IMR-90 (cell line): ENCODE measurements around the gene CENPX. TPM values are rescaled to one million over a fixed set of nuclear protein-coding genes. Genes with fewer than 3 reads are reported as not detected.

ENCODE experiments used
- ATAC-seq: fragments of 200-7000 bp; cut with Tn5 transposase; 2 replicates; pipeline ENCODE4 v1.9.1; 2020; ENCODE audit warnings: low read depth, mild to moderate bottlenecking, moderate library complexity
- BruUV-seq: library from RNA; stranded (reverse); fragments of 400-500 nt; replicated peaks from 2 replicates; lab custom pipeline; 2021; lab: Mats Ljungman, UMichigan
- CTCF ChIA-PET: fragments of 300-600 bp; formaldehyde crosslinking; extraction: SDS; loops from one replicate; lab custom pipeline; 2021; ENCODE audit warnings: antibody characterized with exemption; lab: Yijun Ruan, JAX
- POLR2A ChIA-PET: fragments of 300-600 bp; sonication (Branson Sonifier 250); formaldehyde crosslinking; loops from one replicate; lab custom pipeline; 2022; ENCODE audit warnings: antibody characterized with exemption; ENCODE audit not compliant: unreplicated experiment; lab: Charles Lee
- DNase-seq: peaks from one replicate; pipeline ENCODE4 v3.0.0; 2013
- H2AFZ ChIP-seq: replicated peaks from 2 replicates; pipeline ENCODE3; 2013; ENCODE audit warnings: low read length, mild to moderate bottlenecking; ENCODE audit not compliant: poor library complexity
- H2AK5ac ChIP-seq: 2 replicates; pipeline ENCODE4 v1.6.1; 2013; ENCODE audit warnings: low read depth, low read length, inconsistent platforms
- H2AK9ac ChIP-seq: replicated peaks from 2 replicates; pipeline ENCODE3; 2013; ENCODE audit warnings: mild to moderate bottlenecking, low read depth, low read length, moderate library complexity; ENCODE audit not compliant: poor library complexity
- H2BK120ac ChIP-seq: 2 replicates; pipeline ENCODE4 v1.6.1; 2013; ENCODE audit warnings: low read depth, low read length, inconsistent platforms
- H2BK15ac ChIP-seq: 3 replicates; pipeline ENCODE4 v1.6.1; 2013; ENCODE audit warnings: low read depth, low read length, inconsistent platforms
- H2BK20ac ChIP-seq: 2 replicates; pipeline ENCODE4 v1.6.1; 2013; ENCODE audit warnings: low read depth, mild to moderate bottlenecking, inconsistent platforms, low read length, moderate library complexity
- H2BK5ac ChIP-seq: 2 replicates; pipeline ENCODE4 v1.6.1; 2013; ENCODE audit warnings: mild to moderate bottlenecking, low read depth, low read length, inconsistent platforms; ENCODE audit not compliant: poor library complexity, severe bottlenecking
- H3K14ac ChIP-seq: replicated peaks from 2 replicates; pipeline ENCODE4 v1.6.1; 2013; ENCODE audit warnings: low read depth, low read length, inconsistent platforms
- H3K18ac ChIP-seq: 2 replicates; pipeline ENCODE4 v1.6.1; 2013; ENCODE audit warnings: low read depth, low read length, control low read depth
- H3K23ac ChIP-seq: 2 replicates; pipeline ENCODE4 v1.6.1; 2013; ENCODE audit warnings: low read depth, low read length, inconsistent platforms
- H3K27ac ChIP-seq: 2 replicates; pipeline ENCODE4 v1.5.1; 2013; ENCODE audit warnings: mild to moderate bottlenecking, control low read depth, low read length; ENCODE audit not compliant: insufficient read depth
- H3K27me3 ChIP-seq: 2 replicates; pipeline ENCODE4 v1.6.1; 2013; ENCODE audit warnings: low read length; ENCODE audit not compliant: control insufficient read depth, insufficient read depth
- H3K36me3 ChIP-seq: 2 replicates; pipeline ENCODE4 v1.6.1; 2013; ENCODE audit warnings: low read length, mixed read lengths; ENCODE audit not compliant: control insufficient read depth, insufficient read depth
- H3K4ac ChIP-seq: 2 replicates; pipeline ENCODE4 v1.6.1; 2013; ENCODE audit warnings: low read depth, low read length, inconsistent platforms
- H3K4me1 ChIP-seq: 2 replicates; pipeline ENCODE4 v1.6.1; 2013; ENCODE audit warnings: low read length, mixed read lengths; ENCODE audit not compliant: control insufficient read depth, insufficient read depth
- H3K4me2 ChIP-seq: 2 replicates; pipeline ENCODE4 v1.6.1; 2013; ENCODE audit warnings: low read depth, mild to moderate bottlenecking, control low read depth, low read length, moderate library complexity
- H3K4me3 ChIP-seq: 2 replicates; pipeline ENCODE4 v1.5.1; 2013; ENCODE audit warnings: low read depth, mild to moderate bottlenecking, control low read depth, low read length, moderate library complexity; ENCODE audit not compliant: insufficient read depth
- H3K56ac ChIP-seq: 2 replicates; pipeline ENCODE4 v1.6.1; 2013; ENCODE audit warnings: low read length, inconsistent platforms; ENCODE audit not compliant: insufficient read depth; ENCODE audit errors: extremely low read depth
- H3K79me1 ChIP-seq, 2 experiments: 2 replicates each; pipeline ENCODE4 v1.6.1; 2013; ENCODE audit warnings: low read length in 2 of 2, inconsistent platforms in 1 of 2, low read depth in 1 of 2
- H3K9ac ChIP-seq: 2 replicates; pipeline ENCODE4 v1.6.1; 2013; ENCODE audit warnings: low read depth, low read length, control low read depth
- H3K9me1 ChIP-seq: 2 replicates; pipeline ENCODE4 v1.6.1; 2013; ENCODE audit warnings: low read length, inconsistent platforms; ENCODE audit not compliant: insufficient read depth
- H3K9me3 ChIP-seq: 2 replicates; pipeline ENCODE4 v1.6.1; 2013; ENCODE audit warnings: low read length; ENCODE audit not compliant: control insufficient read depth, insufficient read depth
- H4K20me1 ChIP-seq: 2 replicates; pipeline ENCODE4 v1.6.1; 2013; ENCODE audit warnings: low read length, inconsistent platforms; ENCODE audit not compliant: insufficient read depth
- H4K5ac ChIP-seq: 2 replicates; pipeline ENCODE4 v1.6.1; 2013; ENCODE audit warnings: mild to moderate bottlenecking, low read depth, low read length, control low read depth
- H4K8ac ChIP-seq, 2 experiments: 2 replicates each; pipeline ENCODE4 v1.6.1; 2013; ENCODE audit warnings: low read depth in 2 of 2, low read length in 2 of 2, control low read depth in 1 of 2, inconsistent platforms in 1 of 2
- H4K91ac ChIP-seq: 2 replicates; pipeline ENCODE4 v1.6.1; 2013; ENCODE audit warnings: low read depth, low read length, inconsistent platforms; ENCODE audit not compliant: insufficient read depth
- MAZ ChIP-seq: IDR thresholded peaks from 2 replicates; pipeline ENCODE4 v1.6.1; 2012; ENCODE audit warnings: low read depth, mild to moderate bottlenecking, low read length, improper control_type of control experiment, moderate library complexity, borderline replicate concordance
- MXI1 ChIP-seq: IDR thresholded peaks from 2 replicates; pipeline ENCODE4 v1.6.1; 2012; ENCODE audit warnings: low read depth, mild to moderate bottlenecking, low read length, moderate library complexity, borderline replicate concordance
- RCOR1 ChIP-seq: IDR thresholded peaks from 2 replicates; pipeline ENCODE4 v1.6.1; 2012; ENCODE audit warnings: mild to moderate bottlenecking, low read length, improper control_type of control experiment; ENCODE audit not compliant: insufficient replicate concordance
- WGBS, 2 experiments: methylation state at CpG; one replicate each; pipeline versions ENCODE4 v1.1.5 to v1.1.7; 2013; ENCODE audit warnings: missing lambda C conversion rate in 2 of 2; ENCODE audit not compliant: insufficient read length in 1 of 2; ENCODE audit errors: extremely low coverage in 2 of 2; 5-methylcytosine and 5-hydroxymethylcytosine counted together
- dilution Hi-C: fragments of 300-500 bp; cut with HindIII; formaldehyde crosslinking; loops from one replicate; pipeline ENCODE4 v1.14.3; 2018; ENCODE audit warnings: low sequenced_read_pairs; ENCODE audit not compliant: unreplicated experiment
- in situ Hi-C: fragments of 300-500 bp; cut with MboI; formaldehyde crosslinking; loops from 3 replicates; pipeline ENCODE4 v1.14.3; 2019; ENCODE audit warnings: low sequenced_read_pairs, inconsistent platforms, mixed read lengths
- intact Hi-C: fragments of 100-400 bp; cut with micrococcal nuclease; formaldehyde crosslinking; loops from 2 replicates; pipeline ENCODE4 v1.10.0; 2022
- polyA plus RNA-seq, 3 experiments: library from polyadenylated mRNA; depleted of rRNA; stranded (reverse); fragments of >200 nt; gene quantifications; 2 replicates each; pipeline ENCODE4 v1.2.3, GENCODE V29; 2012; ENCODE audit warnings: low replicate concordance in 1 of 3
- total RNA-seq: library from RNA; depleted of rRNA; stranded (reverse); fragments of >200 nt; gene quantifications from 2 replicates; pipeline ENCODE4 v1.2.3, GENCODE V29; 2012

Gene CENPX
- total and polyA plus RNA-seq, 2 of the 4 experiments (the other 2 are of a cell fraction), result 44.8 to 86.8 TPM

GRCh38 chr17:82051776-82052637 is 29.3 kb upstream of the CENPX start, which contains the start of the genes GPS1 and RFNG:
Gene GPS1 (plus strand): TSS chr17:82051898. CDS start chr17:82051932, 34 bp downstream.
Gene RFNG (minus strand): TSS chr17:82051811. CDS start chr17:82051766, 45 bp downstream.
- H4K8ac ChIP-seq, result peak within 1 kb of the TSS; percentile 84 to 91
- peaks cover 7% of the 10 kb centered on the region for H4K20me1 ChIP-seq
- H3K27me3 ChIP-seq, result no peaks in the 10 kb centered on the region
- peak within 1 kb of the TSS; percentile 94 for H3K9ac ChIP-seq
- H2BK120ac ChIP-seq, result no peak within 1 kb of the TSS; the same call in none of the 2 replicates
- H2BK5ac ChIP-seq, result peak within 1 kb of the TSS; percentile 63
- peaks cover 18% of the 10 kb centered on the region for H3K4me1 ChIP-seq
- intact Hi-C loops (no loop called here), dilution Hi-C loops (no loop called here), in situ Hi-C loops (no loop called here)
- WGBS, 2 experiments, result 1% methylated on average over 60 of the region's 94 CpGs; no CpG with 5 or more reads in 1 of the 2 experiments
- H3K14ac ChIP-seq, result peak within 1 kb of the TSS; percentile 71
- DNase-seq, result peak; percentile 16
- H2BK15ac ChIP-seq, result no peak within 1 kb of the TSS
- peak within 1 kb of the TSS; percentile 87 for H3K4ac ChIP-seq
- peak within 1 kb of the TSS; percentile 93 for H3K4me2 ChIP-seq
- CTCF ChIA-PET, result no interaction called here
- H4K5ac ChIP-seq, result peak within 1 kb of the TSS; percentile 81
- peak within 1 kb of the TSS; percentile 64 for H3K23ac ChIP-seq
- H3K18ac ChIP-seq, result no peak within 1 kb of the TSS; the same call in 1 of the 2 replicates
- peaks cover 59% of the 10 kb centered on the region for H3K36me3 ChIP-seq
- POLR2A ChIA-PET, result no interaction called here
- peak within 1 kb of the TSS; percentile 91 for H2AFZ ChIP-seq
- peak within 1 kb of the TSS; percentile 23 for H4K91ac ChIP-seq
- BruUV-seq, result no TSS peak
- peak; percentile 85; the same call in 1 of the 2 replicates for TF ChIP-seq MAZ
- no peak for TF ChIP-seq RCOR1
- peak; percentile 76 for TF ChIP-seq MXI1
- H3K79me1 ChIP-seq, result peaks cover 16 to 45% of the 10 kb centered on the region in 2 experiments
- peak within 1 kb of the TSS; percentile 99 for H3K4me3 ChIP-seq
- peak within 1 kb of the TSS; percentile 72 for H3K27ac ChIP-seq
- peak within 1 kb of the TSS; percentile 100 for H2AK9ac ChIP-seq
- no peak within 1 kb of the TSS for H2BK20ac ChIP-seq
- ATAC-seq, result peak; percentile 86
- no peak within 1 kb of the TSS; the same call in 1 of the 2 replicates for H3K56ac ChIP-seq
- peak within 1 kb of the TSS; percentile 96 for H2AK5ac ChIP-seq
- H3K9me1 ChIP-seq, result peaks cover 7% of the 10 kb centered on the region
- no peaks in the 10 kb centered on the region for H3K9me3 ChIP-seq
